Tibial nerve (tissue), 4 donors: ENCODE measurements around the gene POLR1C. TPM values are rescaled to one million over a fixed set of nuclear protein-coding genes. Genes with fewer than 3 reads are reported as not detected.
A peak's percentile ranks its signal among the peaks of the same experiment; 100 is the strongest.
"Not testable (repeated sequence)": the region's sequence is repeated elsewhere in the genome, so short reads cannot be mapped to it uniquely, and the experiment has no call there.

Experiments
- DNase-seq, 2 donors: peaks; one replicate each; pipeline ENCODE4 v3.0.0-alpha.2; 2019; ENCODE audit warnings: low spot score in 2 of 2
- H3K27ac ChIP-seq, 4 donors: fragments of 200-600 bp; sonication (generic) in 3 of 4; one replicate each; pipeline ENCODE4 v1.5.1; 2017 to 2019; ENCODE audit warnings: mild to moderate bottlenecking in 1 of 4
- H3K27me3 ChIP-seq, 2 donors: fragments of 200-600 bp; sonication (generic) in 1 of 2; one replicate each; pipeline versions ENCODE4 v1.5.1 to v1.6.0; 2017 to 2019
- H3K36me3 ChIP-seq, 3 donors: fragments of 200-600 bp; sonication (generic); one replicate each; pipeline ENCODE4 v1.5.1; 2018 to 2019
- H3K4me1 ChIP-seq, 4 donors: fragments of 200-600 bp; sonication (generic) in 3 of 4; one replicate each; pipeline ENCODE4 v1.5.1; 2017 to 2019
- H3K4me3 ChIP-seq, 4 donors: fragments of 200-600 bp; sonication (generic) in 3 of 4; one replicate each; pipeline ENCODE4 v1.5.1; 2017 to 2019; ENCODE audit warnings: mild to moderate bottlenecking in 1 of 4, moderate library complexity in 1 of 4
- H3K9me3 ChIP-seq, 4 donors: fragments of 200-600 bp; sonication (generic) in 3 of 4; one replicate each; pipeline ENCODE4 v1.5.1; 2017 to 2019
- EP300 ChIP-seq, 2 donors: sonication (generic); formaldehyde crosslinking; IDR thresholded peaks; one replicate each; pipeline ENCODE4 v1.6.1; 2017; ENCODE audit warnings: antibody characterized with exemption in 2 of 2, mild to moderate bottlenecking in 1 of 2
- POLR2A ChIP-seq, 2 donors: fragments of 450-650 bp; IDR thresholded peaks; one replicate each; pipeline ENCODE4 v1.6.1; 2017; ENCODE audit warnings: antibody characterized with exemption in 2 of 2, mild to moderate bottlenecking in 2 of 2, moderate library complexity in 2 of 2
- WGBS, 2 donors: methylation state at CpG; one replicate each; pipeline ENCODE4 v1.1.5; 2018; 5-methylcytosine and 5-hydroxymethylcytosine counted together
- total RNA-seq, 4 donors: library from RNA; depleted of rRNA; stranded (reverse); fragments of >200 nt; gene quantifications; one replicate each; pipeline ENCODE4 v1.1.0, GENCODE V29; 2016
- TF ChIP-seq, protein P1 (sequence below), 5 experiments: fragments of 200-600 bp in 3 of 5; fragments of 450-650 bp in 2 of 5; sonication (generic) in 3 of 5; IDR thresholded peaks; one replicate each; pipeline ENCODE4 v1.5.1; 2016 to 2019; ENCODE audit warnings: antibody characterized with exemption in 5 of 5, mild to moderate bottlenecking in 3 of 5, moderate library complexity in 2 of 5

The POLR1C gene
- total RNA-seq, 4 donors from 2014 or later: 24.5 to 45.5 (median 29.7) TPM

DNA sequence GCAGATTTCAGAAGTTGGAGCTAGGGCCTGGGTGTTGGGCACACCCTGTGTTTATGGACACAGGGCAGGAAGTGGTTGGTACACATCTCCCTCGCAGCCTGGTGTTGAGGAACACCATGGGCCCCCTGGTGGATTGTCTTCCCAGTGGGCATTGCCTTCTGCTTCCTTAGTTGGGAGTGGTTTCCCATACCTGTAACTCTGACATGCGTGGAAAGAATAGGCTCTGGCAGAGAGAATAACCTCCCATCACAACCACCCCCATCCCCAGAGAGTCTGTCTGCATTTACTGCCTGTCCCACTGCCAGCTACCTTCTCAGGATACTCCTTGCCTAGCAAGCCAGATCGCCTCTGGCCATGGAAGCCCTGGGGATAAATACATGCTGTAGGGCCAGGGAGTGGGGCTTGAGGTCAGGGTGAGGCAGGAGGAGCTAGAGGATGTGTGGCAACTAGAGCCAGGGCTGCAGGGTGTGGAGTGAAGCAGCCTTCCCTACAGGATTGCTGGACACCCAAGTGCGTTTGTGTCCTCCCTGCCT, 21.4 kb upstream of the POLR1C start:
- Histone ChIP-seq H3K36me3 (peaks cover 0 to 27% (median 3%) of the 10 kb centered on the region in 3 donors), H3K4me1 (peaks cover 0 to 44% (median 18%) of the 10 kb centered on the region in 4 donors), H3K27me3 (no peaks in the 10 kb centered on the region), H3K4me3 (no peak overlapping the region), H3K27ac (peak overlapping the region in 3 of 4 donors; percentile 5 to 84 (median 48)), H3K9me3 (no peaks in the 10 kb centered on the region)
- 60 to 70% methylated on average over 4 of the region's 4 CpGs for WGBS, 2 donors
- no peak for DNase-seq
- TF ChIP-seq, protein P1, sequence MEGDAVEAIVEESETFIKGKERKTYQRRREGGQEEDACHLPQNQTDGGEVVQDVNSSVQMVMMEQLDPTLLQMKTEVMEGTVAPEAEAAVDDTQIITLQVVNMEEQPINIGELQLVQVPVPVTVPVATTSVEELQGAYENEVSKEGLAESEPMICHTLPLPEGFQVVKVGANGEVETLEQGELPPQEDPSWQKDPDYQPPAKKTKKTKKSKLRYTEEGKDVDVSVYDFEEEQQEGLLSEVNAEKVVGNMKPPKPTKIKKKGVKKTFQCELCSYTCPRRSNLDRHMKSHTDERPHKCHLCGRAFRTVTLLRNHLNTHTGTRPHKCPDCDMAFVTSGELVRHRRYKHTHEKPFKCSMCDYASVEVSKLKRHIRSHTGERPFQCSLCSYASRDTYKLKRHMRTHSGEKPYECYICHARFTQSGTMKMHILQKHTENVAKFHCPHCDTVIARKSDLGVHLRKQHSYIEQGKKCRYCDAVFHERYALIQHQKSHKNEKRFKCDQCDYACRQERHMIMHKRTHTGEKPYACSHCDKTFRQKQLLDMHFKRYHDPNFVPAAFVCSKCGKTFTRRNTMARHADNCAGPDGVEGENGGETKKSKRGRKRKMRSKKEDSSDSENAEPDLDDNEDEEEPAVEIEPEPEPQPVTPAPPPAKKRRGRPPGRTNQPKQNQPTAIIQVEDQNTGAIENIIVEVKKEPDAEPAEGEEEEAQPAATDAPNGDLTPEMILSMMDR (IDR thresholded peaks at IDR 0.05): no peak
- no peak for TF ChIP-seq POLR2A (IDR thresholded peaks at IDR 0.05)
- TF ChIP-seq EP300 (IDR thresholded peaks at IDR 0.05): no peak

DNA sequence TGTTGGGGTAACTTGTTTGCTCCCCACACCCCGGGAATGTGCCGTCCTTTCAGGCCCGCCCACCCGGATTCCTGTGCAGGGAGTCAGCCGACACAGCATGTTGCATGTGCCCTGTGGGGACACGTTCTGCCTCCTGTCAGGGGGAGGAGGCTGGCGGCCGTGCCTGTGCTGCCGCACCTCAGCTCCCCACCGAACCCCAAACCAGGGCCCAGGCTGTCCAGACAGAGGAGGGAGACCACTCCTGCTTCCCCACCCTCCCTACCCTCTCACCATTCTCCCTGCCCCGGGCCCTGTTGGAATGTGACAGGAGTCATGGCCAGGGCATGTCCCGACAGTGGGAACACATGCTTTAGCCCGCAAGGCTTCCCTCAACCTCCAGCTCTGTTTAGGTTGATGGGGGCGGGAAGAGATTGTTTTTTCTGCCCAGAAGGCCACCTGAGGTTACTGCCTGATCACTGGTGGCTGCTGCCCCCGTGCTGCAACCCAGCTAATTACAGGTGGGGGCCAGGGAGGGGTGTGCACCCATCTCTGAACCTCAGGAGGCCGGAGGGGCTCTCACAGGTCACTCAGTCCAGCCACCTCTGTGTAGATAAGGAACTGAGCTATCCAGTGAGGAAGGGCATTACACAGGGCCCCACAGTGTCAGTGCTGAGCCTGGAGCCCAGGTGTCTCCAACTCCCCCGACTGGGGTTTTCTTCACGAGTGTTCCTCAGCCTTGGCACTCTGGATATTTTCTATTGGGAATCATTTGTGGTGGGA, 20.3 kb upstream of the POLR1C start:
- peaks cover 0 to 38% (median 3%) of the 10 kb centered on the region in 3 donors for H3K36me3 ChIP-seq
- DNase-seq: no peak
- no peaks in the 10 kb centered on the region for H3K9me3 ChIP-seq
- 34 to 38% methylated on average over 14 to 18 of the region's 18 CpGs for WGBS, 2 donors
- H3K27me3 ChIP-seq: no peaks in the 10 kb centered on the region
- no peak overlapping the region for H3K4me3 ChIP-seq
- TF ChIP-seq, protein P1 (IDR thresholded peaks at IDR 0.05): peak; percentile 42 to 66 (median 47)
- TF ChIP-seq EP300 (IDR thresholded peaks at IDR 0.05): peak in 1 of 2 donors; percentile 49
- no peak for TF ChIP-seq POLR2A (IDR thresholded peaks at IDR 0.05)
- peak overlapping the region; percentile 5 to 84 (median 26) for H3K27ac ChIP-seq
- H3K4me1 ChIP-seq: peaks cover 0 to 43% (median 18%) of the 10 kb centered on the region in 4 donors

DNA sequence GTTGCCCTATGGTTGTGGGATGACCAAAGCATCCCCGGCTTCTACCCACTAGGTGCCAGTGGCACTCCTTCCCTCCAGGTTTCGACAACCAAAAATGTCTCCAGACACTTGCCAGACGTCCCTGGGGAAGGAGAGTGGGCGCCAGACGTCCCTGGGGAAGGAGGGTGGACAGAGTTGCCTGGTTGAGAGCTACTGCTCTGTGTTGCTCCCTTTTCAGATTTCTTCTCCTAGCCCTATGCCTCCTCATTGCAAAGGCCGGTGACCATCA, 19.8 kb upstream of the POLR1C start:
- no peak for DNase-seq
- Histone ChIP-seq H3K4me1 (peaks cover 0 to 37% (median 16%) of the 10 kb centered on the region in 4 donors), H3K27ac (peak overlapping the region in 3 of 4 donors; percentile 5 to 84 (median 48)), H3K4me3 (no peak overlapping the region), H3K36me3 (peaks cover 0 to 42% (median 4%) of the 10 kb centered on the region in 3 donors), H3K27me3 (no peaks in the 10 kb centered on the region), H3K9me3 (no peaks in the 10 kb centered on the region)
- TF ChIP-seq POLR2A (IDR thresholded peaks at IDR 0.05): no peak
- 76 to 80% methylated on average over 6 of the region's 6 CpGs for WGBS, 2 donors

DNA sequence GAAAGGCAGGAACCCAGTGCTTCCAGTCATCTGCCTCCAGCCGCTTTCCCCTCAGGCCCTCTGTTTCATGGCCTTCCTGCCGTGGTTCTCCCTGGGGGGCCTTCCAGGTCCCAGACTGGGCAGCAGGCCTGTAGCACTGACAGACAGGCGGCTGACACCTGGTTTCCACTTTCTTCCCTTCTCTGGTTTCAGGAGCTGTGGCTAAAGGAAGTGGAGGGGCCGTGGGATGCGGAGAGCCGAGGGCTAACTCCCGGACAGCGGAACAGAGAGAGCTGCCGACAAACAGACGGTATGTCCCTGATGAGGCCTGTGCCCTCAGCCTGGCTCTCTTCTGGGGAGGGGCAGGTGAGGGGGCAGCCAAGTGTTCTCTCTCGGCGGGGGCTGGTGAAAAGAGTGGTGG, 19.2 kb upstream of the POLR1C start:
- TF ChIP-seq EP300 (IDR thresholded peaks at IDR 0.05): no peak
- no peak for TF ChIP-seq POLR2A (IDR thresholded peaks at IDR 0.05)
- TF ChIP-seq, protein P1 (IDR thresholded peaks at IDR 0.05): no peak
- whole genome bisulfite sequencing, 2 donors: 86 to 91% methylated on average over 12 of the region's 12 CpGs
- H3K27me3 ChIP-seq: no peaks in the 10 kb centered on the region
- H3K9me3 ChIP-seq: no peaks in the 10 kb centered on the region
- peaks cover 0 to 31% (median 13%) of the 10 kb centered on the region in 4 donors for H3K4me1 ChIP-seq
- H3K27ac ChIP-seq: peak overlapping the region in 2 of 4 donors; percentile 5 to 84
- no peak for DNase-seq
- H3K4me3 ChIP-seq: no peak overlapping the region
- peaks cover 0 to 48% (median 5%) of the 10 kb centered on the region in 3 donors for H3K36me3 ChIP-seq

DNA sequence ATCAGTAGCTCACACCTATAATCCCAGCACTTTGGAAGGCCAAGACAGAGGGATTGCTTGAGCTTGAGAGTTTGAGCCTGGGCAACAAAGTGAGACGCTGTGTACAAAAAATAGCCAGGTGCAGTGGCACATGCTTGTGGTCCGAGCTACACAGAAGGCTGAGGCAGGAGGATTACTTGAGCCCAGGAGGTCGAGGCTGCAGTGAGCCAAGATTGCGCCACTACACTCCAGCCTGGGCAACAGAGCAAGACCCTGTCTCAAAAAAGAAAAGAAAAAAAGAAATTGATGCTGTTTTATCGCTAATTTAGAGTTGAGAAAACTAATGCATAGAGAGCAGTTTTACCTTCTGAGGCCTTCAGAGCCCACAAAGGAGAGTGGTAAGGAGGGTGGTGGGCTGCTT, 18.6 kb upstream of the POLR1C start:
- H3K9me3 ChIP-seq, DNase-seq, H3K27me3 ChIP-seq, H3K4me3 ChIP-seq: not testable (repeated sequence)
- H3K36me3 ChIP-seq: peaks cover 0 to 54% (median 5%) of the 10 kb centered on the region in 3 donors
- peak overlapping the region in 2 of 4 donors; percentile 52 to 84 for H3K27ac ChIP-seq
- 94 to 95% methylated on average over 5 of the region's 5 CpGs for WGBS, 2 donors
- peaks cover 0 to 25% (median 11%) of the 10 kb centered on the region in 4 donors for H3K4me1 ChIP-seq
